HG02981 (cell line): Measurements from ENCODE around the gene CACTIN.

Source experiments
- ATAC-seq: cut with Tn5 transposase; IDR thresholded peaks from one replicate; pipeline ENCODE4 v1.9.1; 2021; ENCODE audit warnings: mild to moderate bottlenecking, moderate library complexity; ENCODE audit not compliant: unreplicated experiment

CACTIN gene

GRCh38 chr19:3610745-3611717, 15.6 kb downstream of the CACTIN start:
- no peak for ATAC-seq

DNA sequence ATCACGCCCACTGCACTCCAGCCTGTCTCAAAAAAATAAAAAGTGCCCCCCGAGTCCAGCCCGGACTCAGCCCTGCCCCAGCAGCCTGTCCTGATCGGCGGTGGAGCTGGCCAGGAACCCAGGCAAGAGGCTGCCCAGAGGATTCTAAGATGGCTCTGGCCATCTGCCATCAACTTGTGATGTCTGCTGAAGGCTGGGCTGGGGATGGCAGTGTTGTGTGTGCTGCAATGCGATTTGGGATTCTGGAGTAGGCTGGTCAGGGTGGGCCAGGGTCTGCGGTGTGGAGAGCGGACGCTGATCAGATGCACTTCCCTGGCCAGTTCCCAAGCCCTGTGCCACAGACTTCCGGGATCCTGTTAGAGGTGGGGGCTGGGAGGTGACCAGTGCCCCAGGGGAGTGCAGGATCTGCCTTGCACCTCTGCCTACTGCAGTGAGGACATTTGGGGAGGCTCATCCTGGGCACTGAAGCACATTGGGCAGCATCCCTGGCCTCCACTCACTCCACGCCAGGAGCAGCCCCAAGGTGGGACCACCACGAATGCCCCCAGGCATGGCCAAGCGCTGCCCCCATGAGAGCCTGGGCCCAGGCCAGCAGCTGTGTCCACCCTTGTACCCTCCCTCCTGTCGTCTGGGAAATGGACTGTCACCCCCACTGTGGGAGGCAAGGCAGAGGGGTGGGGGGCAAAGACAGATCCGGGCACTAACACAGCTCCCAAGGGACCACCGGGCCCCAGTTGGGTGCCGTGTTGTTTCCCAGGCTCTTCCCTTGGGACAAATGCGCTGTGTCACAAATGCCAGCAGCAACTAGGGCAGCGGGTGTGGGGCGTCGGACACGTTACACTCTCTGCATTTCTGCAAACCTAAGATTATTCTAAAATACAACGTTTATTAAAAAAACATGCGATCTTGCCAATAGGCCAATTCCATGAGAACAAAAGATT, 16.5 kb downstream of the CACTIN start:
- ATAC-seq, result no peak

DNA sequence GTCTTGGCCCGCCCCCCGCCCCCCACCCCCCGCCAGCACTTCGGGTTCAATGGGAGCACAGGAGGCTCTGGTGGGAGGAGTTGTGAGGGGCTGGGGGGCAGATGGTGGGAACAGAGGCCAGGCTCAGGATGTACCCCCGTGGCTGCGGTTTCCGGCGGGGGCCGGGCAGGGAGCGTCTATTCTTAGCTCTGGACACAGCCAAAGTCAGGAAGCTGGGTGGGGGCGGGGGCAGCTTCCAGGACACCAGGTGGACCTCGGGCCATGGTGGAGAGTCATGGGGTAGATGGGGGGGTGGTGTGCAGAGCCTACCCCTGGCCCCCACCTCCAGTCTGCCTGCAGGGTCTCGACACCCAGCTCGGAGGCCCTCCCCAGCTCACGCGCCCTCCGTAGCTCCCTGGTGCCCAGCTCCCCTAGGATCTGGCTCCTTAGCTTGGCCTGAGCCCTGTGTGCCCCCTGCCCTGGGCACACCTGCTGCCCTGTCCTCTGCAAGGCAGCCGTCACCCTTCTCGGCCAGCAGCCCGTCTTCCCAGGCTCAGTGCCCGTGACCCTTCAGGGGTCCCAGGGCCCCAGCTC, 17.8 kb downstream of the CACTIN start:
- no peak for ATAC-seq

- ATAC-seq, result no peak
Measured at GRCh38 chr19:3608079-3608641, 18.4 kb downstream of the CACTIN start.

DNA sequence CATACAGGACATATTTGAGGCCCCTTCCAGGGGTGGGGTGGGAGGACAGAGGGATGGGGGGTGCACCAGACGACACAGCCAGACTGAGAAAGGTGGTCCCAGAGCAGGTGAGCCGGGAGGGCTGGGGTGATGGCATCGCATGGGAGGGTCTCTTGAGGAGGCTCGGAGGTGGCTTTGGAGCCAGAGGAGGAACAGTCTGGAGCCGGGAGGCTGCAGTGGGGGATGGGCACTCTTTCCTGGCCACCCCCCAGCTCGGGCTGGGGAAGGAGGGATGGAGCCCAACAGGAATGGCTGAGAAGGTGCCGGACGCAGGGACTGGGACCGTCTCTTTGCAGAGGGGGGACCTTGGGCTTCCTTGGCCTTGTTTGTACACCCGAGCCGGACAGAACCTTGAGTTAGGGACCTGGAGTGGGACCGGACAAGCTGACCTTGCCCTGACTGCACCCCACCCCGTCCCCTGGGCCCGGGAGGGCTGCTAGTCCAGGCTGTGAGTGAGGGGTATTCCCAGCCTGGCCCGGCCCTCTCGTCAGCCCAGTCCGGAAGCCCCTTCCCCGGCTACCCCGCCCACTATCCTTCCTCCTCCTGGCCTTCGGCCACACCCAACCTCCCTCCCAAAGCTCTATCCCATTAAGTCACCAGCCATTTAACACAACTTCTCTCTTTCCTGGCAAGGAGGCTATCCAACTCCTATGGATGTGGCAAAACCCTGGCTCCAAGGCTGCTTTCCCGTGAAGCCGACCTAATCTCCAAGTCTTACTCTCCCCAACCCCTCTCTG, 19.1 kb downstream of the CACTIN start:
- no peak for ATAC-seq

GRCh38 chr19:3606690-3607289, 19.8 kb downstream of the CACTIN start, which contains the start of gene TBXA2R:
Gene TBXA2R (minus strand): TSS chr19:3606875. CDS start chr19:3600634, 6,241 bp downstream.
- ATAC-seq, result no peak

- ATAC-seq, result no peak
Measured at GRCh38 chr19:3606174-3606689, 20.4 kb downstream of the CACTIN start.

DNA sequence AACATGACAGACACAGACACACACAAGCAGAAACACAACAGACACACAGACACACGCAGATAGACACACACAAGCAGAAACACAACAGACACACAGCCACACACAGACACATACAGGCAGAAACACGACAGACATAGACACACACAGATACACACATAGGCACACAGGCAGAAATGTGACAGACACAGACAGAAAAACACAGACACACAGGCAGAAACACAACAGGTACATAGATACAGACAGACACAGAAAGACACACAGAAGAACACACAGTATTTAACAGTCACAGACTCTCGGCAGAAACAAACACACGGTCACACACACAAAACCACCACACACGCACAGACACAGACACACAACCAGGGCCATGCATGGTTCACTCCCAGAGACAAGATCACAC, 20.8 kb downstream of the CACTIN start:
- no peak for ATAC-seq

DNA sequence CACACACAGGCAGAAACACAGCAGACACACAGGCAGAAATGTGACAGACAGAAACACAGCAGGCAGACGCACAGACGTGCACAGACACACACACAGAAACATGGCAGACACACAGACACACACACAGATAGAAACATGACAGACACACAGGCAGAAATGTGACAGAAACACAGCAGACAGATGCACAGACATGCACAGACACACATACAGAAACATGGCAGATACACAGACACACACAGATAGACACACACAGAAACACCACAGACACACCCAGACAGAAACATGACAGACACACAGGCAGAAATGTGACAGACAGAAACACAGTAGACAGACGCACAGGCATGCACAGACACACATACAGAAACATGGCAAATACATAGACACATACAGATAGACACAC, 21.2 kb downstream of the CACTIN start:
- ATAC-seq, result no peak

DNA sequence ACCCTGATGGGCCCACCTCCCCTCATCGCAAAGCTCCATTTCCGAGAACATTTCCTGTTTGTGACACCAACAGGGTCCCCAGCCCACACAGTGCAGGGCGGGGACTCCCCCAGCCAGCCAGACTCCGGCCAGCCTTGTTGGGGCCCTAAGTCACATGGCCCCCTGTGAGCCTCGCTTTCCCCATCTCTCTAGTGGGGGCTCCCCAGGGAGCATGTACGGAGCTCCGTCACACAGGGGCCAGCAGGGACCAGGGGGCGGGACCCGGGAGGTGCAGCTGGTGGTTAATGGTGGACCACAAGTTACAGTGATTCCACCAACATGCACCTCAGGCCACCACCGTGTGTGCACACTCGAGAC, 21.6 kb downstream of the CACTIN start:
- ATAC-seq, result no peak

DNA sequence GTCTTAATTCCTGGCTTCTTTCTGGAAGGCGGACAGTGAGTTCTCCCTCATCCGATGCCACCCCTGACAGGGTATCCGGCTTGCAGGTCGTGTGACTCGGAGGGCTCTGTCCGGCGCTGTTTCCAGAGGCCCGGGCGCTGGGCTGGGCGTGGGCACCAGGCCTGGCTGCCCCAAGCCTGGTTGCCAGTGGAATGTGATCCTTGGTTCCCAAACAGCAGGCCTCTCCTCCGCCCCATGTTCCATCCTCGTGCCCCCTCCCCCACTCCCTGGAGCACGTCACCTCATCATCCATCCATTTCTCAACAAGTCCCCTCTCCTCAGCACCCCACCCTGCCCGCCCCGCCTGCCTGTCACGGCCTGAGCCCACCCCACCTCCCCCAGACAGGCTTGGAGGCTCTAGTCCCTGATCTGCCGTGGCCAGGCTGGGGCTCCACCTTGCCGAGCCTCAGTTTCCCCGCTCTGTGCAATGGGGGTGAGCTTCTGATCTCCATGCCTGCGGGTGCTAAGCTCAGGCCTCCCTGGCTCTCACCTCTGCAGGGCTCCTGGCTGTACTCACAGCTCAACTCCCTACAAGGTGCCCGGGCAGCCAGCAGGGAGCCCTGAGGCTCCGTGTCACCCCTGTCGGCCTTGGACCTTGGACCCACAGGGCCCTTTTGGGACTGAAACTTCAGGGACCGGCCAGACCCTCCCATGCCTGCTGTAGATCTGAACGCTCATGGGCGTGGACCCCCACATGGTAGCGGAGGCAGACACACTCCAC, 22.2 kb downstream of the CACTIN start:
- ATAC-seq, result no peak

- ATAC-seq, result no peak
Measured at GRCh38 chr19:3603121-3603811, 23.3 kb downstream of the CACTIN start.

DNA sequence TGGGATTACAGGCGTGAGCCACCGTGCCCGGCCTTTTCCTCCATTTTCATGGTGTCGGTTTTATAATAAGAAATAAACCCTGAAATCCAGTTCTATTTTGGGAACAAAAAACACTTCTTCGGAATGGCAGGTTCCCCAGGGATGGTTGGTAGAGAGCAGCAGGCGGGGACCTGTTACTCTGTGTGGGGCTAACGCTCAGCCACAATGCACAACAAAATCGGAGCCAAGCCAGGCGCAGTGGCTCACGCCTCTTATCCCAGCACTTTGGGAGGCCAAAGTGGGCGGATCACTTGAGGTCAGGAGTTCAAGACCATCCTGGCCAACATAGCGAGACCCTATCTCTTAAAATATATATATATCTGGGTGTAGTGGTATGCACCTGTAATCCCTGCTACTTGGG, 25.6 kb downstream of the CACTIN start:
- no peak for ATAC-seq

DNA sequence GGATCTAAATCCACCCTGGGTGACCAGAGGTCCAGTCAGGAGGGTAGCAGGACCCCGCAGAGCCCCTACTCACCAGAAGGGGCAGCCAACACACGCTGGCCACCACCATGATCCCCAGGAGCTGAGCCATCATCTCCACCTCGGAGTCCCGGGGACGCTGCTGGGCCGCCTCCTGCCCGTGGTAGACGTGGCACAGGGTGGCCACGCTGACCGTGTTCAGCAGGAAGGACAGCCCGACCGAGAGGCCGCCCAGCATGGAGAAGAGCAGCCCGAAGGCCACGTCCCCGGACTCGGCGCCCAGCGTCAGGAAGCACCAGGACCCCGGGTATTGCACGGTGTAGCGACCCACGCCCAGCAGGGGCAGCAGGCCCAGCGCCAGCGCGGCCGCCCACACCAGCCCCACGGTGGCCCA, 26.8 kb downstream of the CACTIN start:
- ATAC-seq, result no peak

DNA sequence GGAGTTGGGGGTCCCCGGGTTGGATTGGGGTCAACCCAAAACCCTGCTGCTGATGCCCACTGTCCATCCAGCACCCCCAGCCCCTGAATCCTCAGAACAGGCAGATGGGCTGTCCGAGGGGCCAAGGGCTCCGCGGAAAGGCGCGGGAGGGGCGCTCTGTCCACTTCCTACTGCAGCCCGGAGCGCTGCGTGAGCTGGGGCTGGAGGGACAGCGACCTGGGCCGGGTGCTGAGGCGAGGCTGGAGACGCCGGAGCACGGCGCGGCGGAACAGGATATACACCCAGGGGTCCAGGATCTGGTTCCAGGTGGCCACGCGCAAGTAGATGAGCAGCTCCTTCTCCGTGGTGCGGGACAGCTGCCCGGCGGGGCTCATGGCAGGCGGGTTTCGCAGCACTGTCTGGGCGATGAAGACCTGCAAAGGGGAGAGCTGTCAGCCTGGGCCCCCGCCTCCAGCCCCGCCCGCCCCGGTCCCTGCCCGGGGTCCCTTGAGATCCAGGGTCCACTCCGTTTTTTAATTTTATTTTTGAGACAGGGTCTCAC, 31.0 kb downstream of the CACTIN start:
- no peak for ATAC-seq

DNA sequence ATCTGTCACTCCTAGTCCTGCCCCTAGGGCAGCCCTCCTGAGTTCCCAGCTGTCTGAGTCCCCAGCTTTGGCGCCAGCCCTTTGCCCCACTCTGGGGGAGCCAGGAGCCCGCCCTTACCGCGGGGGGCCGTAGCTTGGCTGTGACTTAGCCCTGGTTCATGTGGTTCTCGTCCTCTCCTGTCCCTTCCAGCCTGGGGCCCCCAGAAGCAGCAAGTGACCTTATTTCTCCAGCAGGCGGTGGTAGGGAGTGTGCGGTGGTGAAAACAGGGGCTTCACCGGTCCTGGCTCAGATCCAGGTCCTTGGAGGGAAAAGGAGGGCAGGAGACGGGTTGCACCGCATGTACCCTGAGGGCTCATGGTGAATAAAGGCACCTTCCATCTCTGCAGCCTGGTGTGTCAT, 33.4 kb downstream of the CACTIN start:
- no peak for ATAC-seq

GRCh38 chr19:3591876-3592613, 34.5 kb downstream of the CACTIN start:
- no peak for ATAC-seq
